ENCODE measurements around the gene AIFM2. TPM values are rescaled to one million over a fixed set of nuclear protein-coding genes. Genes with fewer than 3 reads are reported as not detected.

AIFM2 gene
- total RNA-seq, 2 donors from 2014 or later = 15.4 to 25.7 TPM

- Histone ChIP-seq H3K36me3 (no peaks in the 10 kb centered on the region), H3K4me3 (no peak overlapping the region), H3K27me3 (no peaks in the 10 kb centered on the region), H3K27ac (no peak overlapping the region), H3K4me1 (no peaks in the 10 kb centered on the region), H3K9me3 (no peaks in the 10 kb centered on the region), H3K9ac (ENCODE audit: low read depth in 2 of 2, low read length in 2 of 2) (no peak overlapping the region)
- intact Hi-C loops (cut with DNase I) = no loop called here
- TF ChIP-seq, protein P1, sequence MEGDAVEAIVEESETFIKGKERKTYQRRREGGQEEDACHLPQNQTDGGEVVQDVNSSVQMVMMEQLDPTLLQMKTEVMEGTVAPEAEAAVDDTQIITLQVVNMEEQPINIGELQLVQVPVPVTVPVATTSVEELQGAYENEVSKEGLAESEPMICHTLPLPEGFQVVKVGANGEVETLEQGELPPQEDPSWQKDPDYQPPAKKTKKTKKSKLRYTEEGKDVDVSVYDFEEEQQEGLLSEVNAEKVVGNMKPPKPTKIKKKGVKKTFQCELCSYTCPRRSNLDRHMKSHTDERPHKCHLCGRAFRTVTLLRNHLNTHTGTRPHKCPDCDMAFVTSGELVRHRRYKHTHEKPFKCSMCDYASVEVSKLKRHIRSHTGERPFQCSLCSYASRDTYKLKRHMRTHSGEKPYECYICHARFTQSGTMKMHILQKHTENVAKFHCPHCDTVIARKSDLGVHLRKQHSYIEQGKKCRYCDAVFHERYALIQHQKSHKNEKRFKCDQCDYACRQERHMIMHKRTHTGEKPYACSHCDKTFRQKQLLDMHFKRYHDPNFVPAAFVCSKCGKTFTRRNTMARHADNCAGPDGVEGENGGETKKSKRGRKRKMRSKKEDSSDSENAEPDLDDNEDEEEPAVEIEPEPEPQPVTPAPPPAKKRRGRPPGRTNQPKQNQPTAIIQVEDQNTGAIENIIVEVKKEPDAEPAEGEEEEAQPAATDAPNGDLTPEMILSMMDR (IDR thresholded peaks at IDR 0.05) = no peak
- DNase-seq = no peak
These were observed 61.8 kb downstream of the AIFM2 start for GRCh38 chr10:70070834-70071233.

- H3K4me3 ChIP-seq = no peak overlapping the region
- intact Hi-C loops (cut with DNase I) = no loop called here
- H3K9ac ChIP-seq (ENCODE audit: low read depth in 2 of 2, low read length in 2 of 2) = no peak overlapping the region
These were observed 63.3 kb downstream of the AIFM2 start for GRCh38 chr10:70069346-70069745.

DNA sequence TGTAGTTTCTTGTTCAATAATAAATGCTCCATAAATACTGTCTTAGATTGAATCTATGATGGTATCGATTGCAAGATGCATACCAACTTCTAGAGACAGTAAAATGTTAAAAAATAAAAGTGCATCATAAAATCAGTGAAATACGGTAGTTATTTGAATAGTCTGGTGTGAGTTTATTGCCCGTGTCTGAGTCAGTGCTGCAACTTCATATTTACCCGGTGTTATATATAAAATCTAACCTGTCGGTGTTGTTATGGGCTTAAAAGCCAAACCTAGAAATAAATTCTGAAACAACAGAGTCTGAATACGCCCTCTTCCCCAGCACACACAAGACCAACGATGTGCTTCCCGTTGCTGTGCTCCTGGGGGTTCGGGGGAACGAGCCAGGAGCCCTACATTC is 63.7 kb downstream of the AIFM2 start:
- Histone ChIP-seq H3K27ac (no peak overlapping the region), H3K27me3 (no peaks in the 10 kb centered on the region), H3K9ac (ENCODE audit: low read depth in 2 of 2, low read length in 2 of 2) (no peak overlapping the region), H3K4me3 (no peak overlapping the region), H3K36me3 (no peaks in the 10 kb centered on the region), H3K4me1 (no peaks in the 10 kb centered on the region), H3K9me3 (no peaks in the 10 kb centered on the region)
- TF ChIP-seq, protein P1 (IDR thresholded peaks at IDR 0.05) = no peak
- intact Hi-C loops (cut with DNase I) = no loop called here
- no peak for DNase-seq

More at GRCh38 chr10:70069346-70069745, 63.3 kb downstream of the AIFM2 start:
- H3K36me3 ChIP-seq = no peaks in the 10 kb centered on the region
- H3K9me3 ChIP-seq = no peaks in the 10 kb centered on the region
- TF ChIP-seq, protein P1 (IDR thresholded peaks at IDR 0.05) = no peak
- H3K4me1 ChIP-seq = no peaks in the 10 kb centered on the region
- no peak overlapping the region for H3K27ac ChIP-seq
- no peaks in the 10 kb centered on the region for H3K27me3 ChIP-seq
- no peak for DNase-seq

DNA sequence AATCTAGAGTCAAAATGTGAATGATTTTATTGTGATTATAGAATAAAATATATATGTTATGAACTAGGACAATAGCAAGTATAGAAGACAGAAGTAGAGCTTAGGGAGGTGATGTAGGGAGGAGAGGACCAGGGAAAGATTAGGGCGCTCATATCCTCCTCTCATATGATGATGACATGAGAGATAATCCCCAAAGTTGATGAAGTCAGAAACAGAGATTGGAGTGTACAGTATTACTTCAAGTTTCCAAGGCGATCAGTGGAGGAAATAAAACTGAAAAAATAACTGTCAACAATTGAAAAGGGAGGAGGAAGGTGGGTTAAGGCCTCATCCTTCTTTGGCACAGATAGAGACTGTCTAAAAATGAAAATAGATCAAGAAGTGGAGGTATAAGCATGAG is 65.0 kb downstream of the AIFM2 start:
- intact Hi-C loops (cut with DNase I) = no loop called here
- TF ChIP-seq, protein P1 (IDR thresholded peaks at IDR 0.05) = no peak
- no peaks in the 10 kb centered on the region for H3K27me3 ChIP-seq

DNA sequence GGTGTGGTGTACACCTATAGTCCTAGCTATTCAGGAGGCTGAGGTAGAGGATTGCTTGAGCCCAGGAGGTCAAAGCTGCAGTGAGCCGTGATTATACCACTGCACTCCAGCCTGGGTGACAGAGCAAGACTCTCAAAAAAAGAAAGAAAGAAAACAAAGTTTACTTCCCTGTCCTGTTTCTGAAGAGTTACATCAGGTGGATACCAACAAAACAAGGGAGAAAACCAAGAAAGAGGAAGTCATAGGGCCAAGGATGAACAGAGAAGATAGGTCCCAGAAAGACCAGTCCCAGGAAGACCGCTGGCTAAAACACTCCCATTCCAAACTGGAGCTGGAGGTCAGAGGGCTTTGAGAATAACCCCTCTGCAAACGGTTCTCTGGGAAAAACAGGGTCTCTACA is 66.4 kb downstream of the AIFM2 start:
- Histone ChIP-seq H3K27me3 (no peaks in the 10 kb centered on the region), H3K4me1 (no peaks in the 10 kb centered on the region), H3K36me3 (no peaks in the 10 kb centered on the region), H3K9me3 (no peaks in the 10 kb centered on the region), H3K9ac (ENCODE audit: low read depth in 2 of 2, low read length in 2 of 2) (no peak overlapping the region), H3K27ac (no peak overlapping the region), H3K4me3 (no peak overlapping the region)
- intact Hi-C loops (cut with DNase I) = no loop called here
- TF ChIP-seq, protein P1 (IDR thresholded peaks at IDR 0.05) = no peak
- no peak for DNase-seq

More for the DNA sequence above, 65.0 kb downstream of the AIFM2 start:
- Histone ChIP-seq H3K4me3 (no peak overlapping the region), H3K27ac (no peak overlapping the region), H3K9ac (ENCODE audit: low read depth in 2 of 2, low read length in 2 of 2) (no peak overlapping the region), H3K36me3 (no peaks in the 10 kb centered on the region), H3K9me3 (no peaks in the 10 kb centered on the region), H3K4me1 (no peaks in the 10 kb centered on the region)
- DNase-seq = no peak

- TF ChIP-seq, protein P1 (IDR thresholded peaks at IDR 0.05) = no peak
- intact Hi-C loops (cut with DNase I) = no loop called here
- no peaks in the 10 kb centered on the region for H3K27me3 ChIP-seq
- no peak overlapping the region for H3K4me3 ChIP-seq
- no peak for DNase-seq
- H3K36me3 ChIP-seq = no peaks in the 10 kb centered on the region
- no peaks in the 10 kb centered on the region for H3K4me1 ChIP-seq
- no peaks in the 10 kb centered on the region for H3K9me3 ChIP-seq
- H3K27ac ChIP-seq = no peak overlapping the region
- no peak overlapping the region for H3K9ac ChIP-seq (ENCODE audit: low read depth in 2 of 2, low read length in 2 of 2)
These were observed 68.1 kb downstream of the AIFM2 start for GRCh38 chr10:70064486-70064885.
